Neural cell (in vitro differentiated cells): ENCODE measurements around the gene SLBP.

ENCODE experiments used
- CTCF ChIP-seq: fragments of 450-650 bp; IDR thresholded peaks from 2 replicates; pipeline ENCODE4 v1.5.1; 2014; ENCODE audit warnings: antibody characterized with exemption, mild to moderate bottlenecking, moderate library complexity; ENCODE audit not compliant: poor library complexity, severe bottlenecking
- POLR2AphosphoS5 ChIP-seq: IDR thresholded peaks from 2 replicates; pipeline ENCODE4 v1.6.1; 2012

GRCh38 chr4:1695913-1696312 lies 16.2 kb downstream of the SLBP start:
- TF ChIP-seq CTCF = no peak
- TF ChIP-seq POLR2AphosphoS5 = no peak
